Right lobe of liver (tissue), 4 donors: ENCODE measurements around the gene RASSF8.

ENCODE experiments used
- POLR2A ChIP-seq: fragments of 450-650 bp; IDR thresholded peaks from one replicate; pipeline ENCODE4 v1.6.1; 2017; ENCODE audit warnings: antibody characterized with exemption, mild to moderate bottlenecking
- TF ChIP-seq, protein P1 (sequence below), 4 donors: fragments of 200-600 bp in 3 of 4; fragments of 450-650 bp in 1 of 4; IDR thresholded peaks; one replicate each; pipeline versions ENCODE4 v1.5.1 to v1.8.0; 2016 to 2022; ENCODE audit warnings: antibody characterized with exemption in 4 of 4, mild to moderate bottlenecking in 2 of 4
- donor health status: DM: no; HTN: no; CAD: no.
- donor health status: DM: no; HTN: no; CAD: no.
- donor health status: DM: no; HTN: yes; CAD: no.

DNA sequence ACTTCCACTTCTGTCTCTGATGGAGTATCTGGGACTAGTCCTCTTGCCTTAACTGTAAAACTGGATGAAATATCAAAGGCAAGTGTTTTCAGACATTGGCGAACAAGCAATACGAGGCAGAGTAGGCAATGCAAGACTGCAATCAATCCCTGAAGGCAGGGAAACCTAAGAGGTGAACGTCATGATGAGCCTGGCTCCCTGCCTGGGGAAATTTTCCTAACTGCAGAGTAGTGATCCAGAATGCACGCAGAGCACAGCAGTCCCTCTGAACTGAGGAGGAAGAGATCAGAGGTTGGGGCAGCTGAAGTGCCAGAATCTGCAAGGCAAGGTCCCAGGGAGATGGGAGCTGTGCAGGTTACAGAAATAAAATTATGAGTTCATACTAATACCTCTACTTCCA, 147.9 kb downstream of the RASSF8 start:
- TF ChIP-seq, protein P1, sequence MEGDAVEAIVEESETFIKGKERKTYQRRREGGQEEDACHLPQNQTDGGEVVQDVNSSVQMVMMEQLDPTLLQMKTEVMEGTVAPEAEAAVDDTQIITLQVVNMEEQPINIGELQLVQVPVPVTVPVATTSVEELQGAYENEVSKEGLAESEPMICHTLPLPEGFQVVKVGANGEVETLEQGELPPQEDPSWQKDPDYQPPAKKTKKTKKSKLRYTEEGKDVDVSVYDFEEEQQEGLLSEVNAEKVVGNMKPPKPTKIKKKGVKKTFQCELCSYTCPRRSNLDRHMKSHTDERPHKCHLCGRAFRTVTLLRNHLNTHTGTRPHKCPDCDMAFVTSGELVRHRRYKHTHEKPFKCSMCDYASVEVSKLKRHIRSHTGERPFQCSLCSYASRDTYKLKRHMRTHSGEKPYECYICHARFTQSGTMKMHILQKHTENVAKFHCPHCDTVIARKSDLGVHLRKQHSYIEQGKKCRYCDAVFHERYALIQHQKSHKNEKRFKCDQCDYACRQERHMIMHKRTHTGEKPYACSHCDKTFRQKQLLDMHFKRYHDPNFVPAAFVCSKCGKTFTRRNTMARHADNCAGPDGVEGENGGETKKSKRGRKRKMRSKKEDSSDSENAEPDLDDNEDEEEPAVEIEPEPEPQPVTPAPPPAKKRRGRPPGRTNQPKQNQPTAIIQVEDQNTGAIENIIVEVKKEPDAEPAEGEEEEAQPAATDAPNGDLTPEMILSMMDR (IDR thresholded peaks at IDR 0.05) = no peak
- no peak for TF ChIP-seq POLR2A
